ENCODE results near the gene ADAD2.

The ADAD2 gene

GRCh38 chr16:84165746-84166145 lies 25.2 kb upstream of the ADAD2 start:
- H3K36me3 Mint-ChIP-seq (ENCODE audit: low read depth): no peaks in the 10 kb centered on the region

GRCh38 chr16:84166796-84167695 lies 23.9 kb upstream of the ADAD2 start:
- Mint-ChIP-seq H3K27me3 (peaks cover 21% of the 10 kb centered on the region), H3K4me1 (no peaks in the 10 kb centered on the region), H3K36me3 (ENCODE audit: low read depth) (no peaks in the 10 kb centered on the region), H3K9me3 (no peaks in the 10 kb centered on the region), H3K4me3 (no peak overlapping the region), H3K27ac (no peak overlapping the region)
- peak; percentile 79 for ATAC-seq
- no peak for DNase-seq

More at GRCh38 chr16:84165746-84166145, 25.2 kb upstream of the ADAD2 start:
- ATAC-seq: no peak
- Mint-ChIP-seq H3K27me3 (peaks cover 23% of the 10 kb centered on the region), H3K4me3 (no peak overlapping the region), H3K27ac (no peak overlapping the region), H3K9me3 (no peaks in the 10 kb centered on the region), H3K4me1 (no peaks in the 10 kb centered on the region)
- DNase-seq: no peak

- Mint-ChIP-seq H3K9me3 (no peaks in the 10 kb centered on the region), H3K4me1 (no peaks in the 10 kb centered on the region), H3K27me3 (peaks cover 16% of the 10 kb centered on the region), H3K27ac (no peak overlapping the region), H3K36me3 (ENCODE audit: low read depth) (no peaks in the 10 kb centered on the region), H3K4me3 (no peak overlapping the region)
- ATAC-seq: no peak
- no peak for DNase-seq
Measured at GRCh38 chr16:84169765-84170310, 21.1 kb upstream of the ADAD2 start.

GRCh38 chr16:84174396-84174795 lies 16.6 kb upstream of the ADAD2 start:
- Mint-ChIP-seq H3K36me3 (ENCODE audit: low read depth) (no peaks in the 10 kb centered on the region), H3K27me3 (peaks cover 3% of the 10 kb centered on the region), H3K9me3 (no peaks in the 10 kb centered on the region)

GRCh38 chr16:84175350-84176081 lies 15.4 kb upstream of the ADAD2 start:
- peak; percentile 85 for ATAC-seq
- Mint-ChIP-seq H3K4me1 (peaks cover 15% of the 10 kb centered on the region), H3K27me3 (no peaks in the 10 kb centered on the region), H3K27ac (peak overlapping the region; percentile 44), H3K36me3 (ENCODE audit: low read depth) (no peaks in the 10 kb centered on the region), H3K4me3 (no peak overlapping the region), H3K9me3 (no peaks in the 10 kb centered on the region)
- peak; percentile 62 for DNase-seq

More at GRCh38 chr16:84174396-84174795, 16.6 kb upstream of the ADAD2 start:
- ATAC-seq (no peak), DNase-seq (no peak)
- H3K4me3 Mint-ChIP-seq: no peak overlapping the region
- H3K4me1 Mint-ChIP-seq: peaks cover 15% of the 10 kb centered on the region
- no peak overlapping the region for H3K27ac Mint-ChIP-seq

GRCh38 chr16:84176192-84177053 lies 14.5 kb upstream of the ADAD2 start:
- ATAC-seq (no peak), DNase-seq (no peak)
- Mint-ChIP-seq H3K27me3 (no peaks in the 10 kb centered on the region), H3K4me3 (no peak overlapping the region), H3K36me3 (ENCODE audit: low read depth) (peaks cover 2% of the 10 kb centered on the region), H3K27ac (no peak overlapping the region), H3K4me1 (peaks cover 15% of the 10 kb centered on the region), H3K9me3 (no peaks in the 10 kb centered on the region)

GRCh38 chr16:84177741-84178073 lies 13.2 kb upstream of the ADAD2 start:
- Mint-ChIP-seq H3K4me3 (no peak overlapping the region), H3K36me3 (ENCODE audit: low read depth) (peaks cover 4% of the 10 kb centered on the region), H3K27me3 (no peaks in the 10 kb centered on the region), H3K4me1 (peaks cover 15% of the 10 kb centered on the region), H3K9me3 (no peaks in the 10 kb centered on the region), H3K27ac (peak overlapping the region; percentile 79)
- no peak for DNase-seq
- peak; percentile 13 for ATAC-seq

- Mint-ChIP-seq H3K27ac (peak overlapping the region; percentile 79), H3K9me3 (no peaks in the 10 kb centered on the region)
- ATAC-seq: no peak
Measured at GRCh38 chr16:84178146-84178765, 12.7 kb upstream of the ADAD2 start.

GRCh38 chr16:84178892-84179611 lies 11.9 kb upstream of the ADAD2 start:
- no peaks in the 10 kb centered on the region for H3K9me3 Mint-ChIP-seq
- no peak for ATAC-seq
- no peak overlapping the region for H3K27ac Mint-ChIP-seq
- H3K36me3 Mint-ChIP-seq (ENCODE audit: low read depth): peaks cover 6% of the 10 kb centered on the region
- no peaks in the 10 kb centered on the region for H3K27me3 Mint-ChIP-seq
- no peak for DNase-seq
- H3K4me3 Mint-ChIP-seq: no peak overlapping the region
- H3K4me1 Mint-ChIP-seq: peaks cover 15% of the 10 kb centered on the region

More at GRCh38 chr16:84178146-84178765, 12.7 kb upstream of the ADAD2 start:
- DNase-seq: no peak
- H3K36me3 Mint-ChIP-seq (ENCODE audit: low read depth): peaks cover 6% of the 10 kb centered on the region
- peaks cover 15% of the 10 kb centered on the region for H3K4me1 Mint-ChIP-seq
- H3K27me3 Mint-ChIP-seq: no peaks in the 10 kb centered on the region
- no peak overlapping the region for H3K4me3 Mint-ChIP-seq

- ATAC-seq: no peak
- no peaks in the 10 kb centered on the region for H3K9me3 Mint-ChIP-seq
- no peak overlapping the region for H3K4me3 Mint-ChIP-seq
- H3K36me3 Mint-ChIP-seq (ENCODE audit: low read depth): peaks cover 6% of the 10 kb centered on the region
- no peak for DNase-seq
- no peak overlapping the region for H3K27ac Mint-ChIP-seq
- H3K27me3 Mint-ChIP-seq: no peaks in the 10 kb centered on the region
- peaks cover 15% of the 10 kb centered on the region for H3K4me1 Mint-ChIP-seq
Measured at GRCh38 chr16:84179612-84180320, 11.2 kb upstream of the ADAD2 start.

GRCh38 chr16:84180519-84181140 lies 10.3 kb upstream of the ADAD2 start:
- peaks cover 6% of the 10 kb centered on the region for H3K36me3 Mint-ChIP-seq (ENCODE audit: low read depth)
- no peaks in the 10 kb centered on the region for H3K27me3 Mint-ChIP-seq
- DNase-seq: no peak
- no peak for ATAC-seq
- no peaks in the 10 kb centered on the region for H3K9me3 Mint-ChIP-seq
- H3K4me3 Mint-ChIP-seq: no peak overlapping the region
- H3K4me1 Mint-ChIP-seq: peaks cover 18% of the 10 kb centered on the region
- no peak overlapping the region for H3K27ac Mint-ChIP-seq

GRCh38 chr16:84181144-84181915 lies 9.6 kb upstream of the ADAD2 start:
- DNase-seq: no peak
- ATAC-seq: no peak
- no peak overlapping the region for H3K4me3 Mint-ChIP-seq
- no peaks in the 10 kb centered on the region for H3K27me3 Mint-ChIP-seq
- peaks cover 22% of the 10 kb centered on the region for H3K4me1 Mint-ChIP-seq
- peaks cover 6% of the 10 kb centered on the region for H3K36me3 Mint-ChIP-seq (ENCODE audit: low read depth)
- no peak overlapping the region for H3K27ac Mint-ChIP-seq
- H3K9me3 Mint-ChIP-seq: no peaks in the 10 kb centered on the region
